Kidney (tissue), 14 donors: ENCODE measurements around the gene METRN. TPM values are rescaled to one million over a fixed set of nuclear protein-coding genes. Genes with fewer than 3 reads are reported as not detected.

ENCODE experiments used
- DNase-seq, 5 donors: peaks; one replicate each; pipeline ENCODE4 v3.0.0-alpha.2; 2013 to 2020
- FAIRE-seq: peaks from 2 replicates; lab custom pipeline; 2012; peaks lifted over from hg19 to GRCh38; lab: Jason Lieb, UNC
- H3K27ac ChIP-seq, 2 donors: one replicate each; pipeline ENCODE4 v1.7.0; 2013; ENCODE audit warnings: low read depth in 2 of 2, low read length in 2 of 2, inconsistent platforms in 1 of 2
- H3K27me3 ChIP-seq: one replicate; pipeline ENCODE4 v1.7.1; 2013; ENCODE audit warnings: low read length, inconsistent platforms; ENCODE audit not compliant: control insufficient read depth, insufficient read depth
- H3K36me3 ChIP-seq, 3 donors: one replicate each; pipeline versions ENCODE4 v1.7.0 to v1.7.1; 2013; ENCODE audit warnings: low read length in 3 of 3, control low read depth in 1 of 3, inconsistent platforms in 1 of 3; ENCODE audit not compliant: insufficient read depth in 3 of 3, control insufficient read depth in 2 of 3
- H3K4me1 ChIP-seq, 3 donors: one replicate each; pipeline versions ENCODE4 v1.7.0 to v1.7.1; 2013; ENCODE audit warnings: low read length in 3 of 3, inconsistent platforms in 1 of 3, low read depth in 1 of 3; ENCODE audit not compliant: control insufficient read depth in 2 of 3, insufficient read depth in 2 of 3
- H3K4me3 ChIP-seq, 3 donors: one replicate each; pipeline versions ENCODE4 v1.7.0 to v1.8.1; 2013; ENCODE audit warnings: low read length in 3 of 3, control low read depth in 1 of 3, inconsistent platforms in 1 of 3
- H3K9ac ChIP-seq, 3 donors: one replicate each; pipeline versions ENCODE4 v1.7.0 to v1.7.1; 2013; ENCODE audit warnings: low read length in 3 of 3, control low read depth in 1 of 3, inconsistent platforms in 1 of 3
- H3K9me3 ChIP-seq, 3 donors: one replicate each; pipeline versions ENCODE4 v1.7.0 to v1.7.1; 2013; ENCODE audit warnings: low read length in 3 of 3, control low read depth in 1 of 3, inconsistent platforms in 1 of 3; ENCODE audit not compliant: control insufficient read depth in 2 of 3, insufficient read depth in 1 of 3
- intact Hi-C: fragments of 100-400 bp; cut with DNase I; formaldehyde crosslinking; loops from one replicate; pipeline ENCODE4 v1.11.1; 2022
- polyA plus RNA-seq: library from polyadenylated mRNA; stranded (reverse); fragments of 350-450 nt; fragmentation: Illumina TruSeq; extraction: RNeasy Lipid Tissue Mini Kit (QIAGEN cat#74804); gene quantifications from one replicate; pipeline ENCODE4 v1.2.3, GENCODE V29; 2014; ENCODE audit warnings: low read depth, low replicate concordance; ENCODE audit not compliant: insufficient read depth
- total RNA-seq: library from RNA; stranded (reverse); fragmentation: NEBNext Ultra II Directional; extraction: Animal tissue kit (Norgen Biotek cat#: 25700); gene quantifications from one replicate; pipeline ENCODE4 v1.2.1, GENCODE V29; 2021
- TF ChIP-seq, protein P1 (sequence below): IDR thresholded peaks from 3 replicates; pipeline ENCODE4 v1.5.1; 2012; ENCODE audit warnings: mild to moderate bottlenecking, moderate library complexity, borderline replicate concordance; ENCODE audit not compliant: insufficient read depth; ENCODE audit errors: extremely low read depth
- donor health status: control.
- donor health status: control.
- donor health status: control.
- donor health status: control.
- donor health status: control.
- donor health status: DM: yes; HTN: yes; CAD: no.
- donor health status: Normal renal cell carcinoma (clear cell type).

METRN gene
- total and polyA plus RNA-seq, 2 donors from 2014 or later = 34.9 to 114 TPM

DNA sequence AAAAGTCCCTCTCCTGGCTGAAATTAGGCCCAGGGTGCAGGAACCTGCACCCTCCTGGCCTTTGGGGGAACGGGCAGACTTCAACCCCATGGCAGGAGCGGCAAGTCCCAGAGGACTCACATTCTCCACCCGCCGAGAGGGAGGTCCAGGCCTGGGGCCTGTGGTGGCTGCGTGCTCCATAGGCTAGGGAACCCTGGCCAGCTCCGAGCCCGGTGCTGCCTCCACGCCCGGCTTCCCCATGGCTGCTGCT, 11.2 kb downstream of the METRN start:
- no peaks in the 10 kb centered on the region for H3K27me3 ChIP-seq
- no peak overlapping the region for H3K4me3 ChIP-seq
- no peak overlapping the region for H3K27ac ChIP-seq

DNA sequence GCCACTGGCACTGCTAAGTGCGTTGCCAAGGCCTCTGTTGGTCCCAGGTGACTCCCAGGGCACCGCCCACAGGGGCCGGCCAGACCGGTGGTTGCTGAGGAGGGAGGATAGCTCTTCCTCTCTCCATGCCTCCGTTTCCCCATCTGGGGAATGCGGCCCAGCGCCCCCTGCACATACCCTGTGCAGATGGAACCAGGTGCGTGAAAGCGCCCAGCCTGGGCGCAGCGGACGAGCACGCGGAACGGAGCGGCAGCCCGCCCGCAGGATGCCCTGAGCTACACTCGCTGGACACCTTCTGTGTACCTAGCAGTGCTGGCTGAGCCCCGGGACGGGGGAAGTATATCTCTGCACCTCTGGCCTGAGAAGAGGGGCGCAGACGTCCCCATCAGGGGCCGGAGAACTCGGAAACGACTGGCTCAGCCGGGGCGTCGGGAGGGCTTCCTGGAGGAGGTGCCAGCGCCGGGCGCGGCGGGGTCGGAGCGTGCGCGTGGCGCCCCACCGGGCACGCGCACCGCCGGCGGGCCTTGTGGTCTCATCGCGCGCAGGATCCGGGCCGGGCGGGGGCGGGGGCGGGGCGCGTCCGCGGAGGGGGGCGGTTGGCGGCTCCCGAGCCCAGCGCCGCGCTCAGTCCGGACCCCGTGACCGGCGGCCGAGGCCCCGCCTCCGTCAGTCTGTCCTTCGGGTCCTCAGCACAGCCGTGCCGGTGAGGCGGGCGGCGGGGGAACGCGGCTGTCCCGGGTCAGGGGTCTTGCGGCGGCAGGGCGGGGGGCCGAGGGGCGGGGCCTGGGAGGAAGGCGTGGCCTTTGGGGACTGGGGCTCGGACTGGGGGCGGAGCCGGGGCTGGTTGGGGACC, 11.7 kb downstream of the METRN start, which contains the start of the genes CCDC78 and HAGHL:
Gene CCDC78, minus strand, starts transcription at position 6 of the 853 bp plus-strand sequence. CDS start 76 bp downstream, outside the sequence.
Gene HAGHL, plus strand, starts transcription at position 669 of the 853 bp plus-strand sequence. CDS start 404 bp downstream, outside the sequence.
- intact Hi-C loops = no loop called here
- Histone ChIP-seq H3K36me3 (no peaks in the 10 kb centered on the region), H3K27me3 (no peaks in the 10 kb centered on the region), H3K4me3 (peak within 1 kb of the TSS in 2 of 3 donors; percentile 29 to 43), H3K4me1 (peaks cover 0 to 13% (median 0%) of the 10 kb centered on the region in 3 donors), H3K9ac (peak within 1 kb of the TSS in 1 of 3 donors; percentile 19), H3K9me3 (no peaks in the 10 kb centered on the region), H3K27ac (no peak within 1 kb of the TSS)
- TF ChIP-seq, protein P1, sequence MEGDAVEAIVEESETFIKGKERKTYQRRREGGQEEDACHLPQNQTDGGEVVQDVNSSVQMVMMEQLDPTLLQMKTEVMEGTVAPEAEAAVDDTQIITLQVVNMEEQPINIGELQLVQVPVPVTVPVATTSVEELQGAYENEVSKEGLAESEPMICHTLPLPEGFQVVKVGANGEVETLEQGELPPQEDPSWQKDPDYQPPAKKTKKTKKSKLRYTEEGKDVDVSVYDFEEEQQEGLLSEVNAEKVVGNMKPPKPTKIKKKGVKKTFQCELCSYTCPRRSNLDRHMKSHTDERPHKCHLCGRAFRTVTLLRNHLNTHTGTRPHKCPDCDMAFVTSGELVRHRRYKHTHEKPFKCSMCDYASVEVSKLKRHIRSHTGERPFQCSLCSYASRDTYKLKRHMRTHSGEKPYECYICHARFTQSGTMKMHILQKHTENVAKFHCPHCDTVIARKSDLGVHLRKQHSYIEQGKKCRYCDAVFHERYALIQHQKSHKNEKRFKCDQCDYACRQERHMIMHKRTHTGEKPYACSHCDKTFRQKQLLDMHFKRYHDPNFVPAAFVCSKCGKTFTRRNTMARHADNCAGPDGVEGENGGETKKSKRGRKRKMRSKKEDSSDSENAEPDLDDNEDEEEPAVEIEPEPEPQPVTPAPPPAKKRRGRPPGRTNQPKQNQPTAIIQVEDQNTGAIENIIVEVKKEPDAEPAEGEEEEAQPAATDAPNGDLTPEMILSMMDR = no peak
- FAIRE-seq = no peak
- DNase-seq = peak in 4 of 5 donors; percentile 62 to 91 (median 76)

More for the DNA sequence above, 11.2 kb downstream of the METRN start:
- no peak overlapping the region for H3K9ac ChIP-seq
- H3K36me3 ChIP-seq = no peaks in the 10 kb centered on the region
- peaks cover 0 to 16% (median 0%) of the 10 kb centered on the region in 3 donors for H3K4me1 ChIP-seq
- no peak for DNase-seq
- intact Hi-C loops = no loop called here
- no peak for FAIRE-seq
- TF ChIP-seq, protein P1 = no peak
- no peaks in the 10 kb centered on the region for H3K9me3 ChIP-seq

DNA sequence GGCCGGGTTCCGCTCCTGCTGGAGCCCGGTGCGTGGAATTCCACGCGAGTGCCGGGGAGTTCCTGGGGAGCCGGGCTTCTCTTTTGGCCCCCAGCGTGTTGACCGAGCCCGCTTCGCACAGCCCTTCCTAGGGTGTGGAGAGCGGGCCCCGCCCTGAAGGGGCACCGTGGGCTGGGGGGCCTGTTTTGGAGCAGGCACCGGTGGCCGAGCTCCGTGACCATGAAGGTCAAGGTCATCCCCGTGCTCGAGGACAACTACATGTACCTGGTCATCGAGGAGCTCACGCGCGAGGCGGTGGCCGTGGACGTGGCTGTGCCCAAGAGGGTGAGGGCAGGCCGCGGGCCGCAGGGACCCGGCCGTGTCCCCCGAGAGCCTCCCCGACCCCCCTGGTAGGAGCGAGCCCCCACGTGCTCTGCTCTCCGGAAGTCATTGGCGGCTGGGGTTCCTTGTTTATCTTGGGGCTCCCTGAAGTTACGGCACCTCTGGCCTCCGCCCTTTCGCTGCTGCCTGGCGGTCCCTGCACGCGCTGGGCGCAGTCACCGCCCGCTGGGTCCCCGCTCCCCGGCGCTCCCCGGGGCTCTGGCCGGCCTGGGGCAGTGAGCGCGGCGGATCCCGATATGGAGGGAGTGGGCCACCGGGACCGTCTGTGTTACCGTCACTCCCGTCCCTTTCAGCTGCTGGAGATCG, 12.5 kb downstream of the METRN start:
- Histone ChIP-seq H3K4me3 (peak overlapping the region in 2 of 3 donors; percentile 29 to 43), H3K36me3 (no peaks in the 10 kb centered on the region), H3K27ac (no peak overlapping the region), H3K4me1 (peaks cover 0 to 10% (median 0%) of the 10 kb centered on the region in 3 donors), H3K27me3 (no peaks in the 10 kb centered on the region), H3K9me3 (no peaks in the 10 kb centered on the region), H3K9ac (peak overlapping the region in 1 of 3 donors; percentile 19)
- TF ChIP-seq, protein P1 = no peak
- FAIRE-seq = no peak
- peak in 2 of 5 donors; percentile 79 to 83 for DNase-seq
- intact Hi-C loops = no loop called here
